CD14-positive monocyte (primary cell): ENCODE results near the gene RRBP1. TPM values are rescaled to one million over a fixed set of nuclear protein-coding genes. Genes with fewer than 3 reads are reported as not detected.

ENCODE experiments used
- DNase-seq, 3 donors: peaks; one replicate each; pipeline ENCODE4 v3.0.0-alpha.2; 2011 to 2022
- H2AFZ ChIP-seq: 2 replicates; pipeline ENCODE4 v1.6.0; 2012; ENCODE audit warnings: mild to moderate bottlenecking, low read depth, low read length, inconsistent platforms; ENCODE audit not compliant: insufficient read depth, poor library complexity, severe bottlenecking
- H3K27ac ChIP-seq, 2 donors: 1 replicate in 1 of 2; 2 replicates in 1 of 2; pipeline ENCODE4 v1.5.1; 2012 to 2013; ENCODE audit warnings: low read length in 2 of 2, control low read depth in 1 of 2, inconsistent platforms in 1 of 2, low read depth in 1 of 2, mild to moderate bottlenecking in 1 of 2
- H3K27me3 ChIP-seq, 2 donors: one replicate each; pipeline versions ENCODE4 v1.6.0 to v1.6.1; 2011 to 2013; ENCODE audit warnings: low read length in 2 of 2; ENCODE audit not compliant: control insufficient read depth in 2 of 2, insufficient read depth in 2 of 2
- H3K36me3 ChIP-seq, 2 donors: replicated peaks in 1 of 2; 1 replicate in 1 of 2; 2 replicates in 1 of 2; pipeline versions ENCODE4 v1.5.1 to v1.6.1; 2012 to 2013; ENCODE audit warnings: low read length in 2 of 2, control low read depth in 1 of 2, inconsistent platforms in 1 of 2, mild to moderate bottlenecking in 1 of 2; ENCODE audit not compliant: insufficient read depth in 2 of 2, control insufficient read depth in 1 of 2
- H3K4me1 ChIP-seq, 2 donors: 1 replicate in 1 of 2; 2 replicates in 1 of 2; pipeline versions ENCODE4 v1.5.1 to v1.6.1; 2012 to 2013; ENCODE audit warnings: low read length in 2 of 2, control low read depth in 1 of 2, inconsistent platforms in 1 of 2, mild to moderate bottlenecking in 1 of 2, moderate library complexity in 1 of 2; ENCODE audit not compliant: insufficient read depth in 2 of 2, control insufficient read depth in 1 of 2
- H3K4me2 ChIP-seq: replicated peaks from 2 replicates; pipeline ENCODE3; 2012; ENCODE audit warnings: low read length, moderate library complexity, mild to moderate bottlenecking; ENCODE audit not compliant: poor library complexity, severe bottlenecking; ENCODE audit errors: extremely low read depth
- H3K4me3 ChIP-seq, 3 experiments: fragments of 200-600 bp in 1 of 3; sonication (generic) in 1 of 3; replicated peaks in 1 of 3; 1 replicate in 2 of 3; 2 replicates in 1 of 3; pipeline ENCODE4 v1.5.1; 2011 to 2013; ENCODE audit warnings: low read length in 3 of 3, mild to moderate bottlenecking in 3 of 3, control low read depth in 2 of 3, low read depth in 2 of 3, inconsistent platforms in 1 of 3, moderate library complexity in 1 of 3
- H3K79me2 ChIP-seq: 2 replicates; pipeline ENCODE4 v1.6.0; 2012; ENCODE audit warnings: mild to moderate bottlenecking, control low read depth, inconsistent platforms, low read length, moderate library complexity; ENCODE audit not compliant: insufficient read depth
- H3K9ac ChIP-seq: 2 replicates; pipeline ENCODE4 v1.6.0; 2017; ENCODE audit warnings: low read length, mild to moderate bottlenecking; ENCODE audit not compliant: insufficient read depth, poor library complexity, severe bottlenecking
- H3K9me3 ChIP-seq, 2 donors: replicated peaks in 1 of 2; 1 replicate in 1 of 2; 2 replicates in 1 of 2; pipeline versions ENCODE4 v1.5.1 to v1.6.1; 2012 to 2013; ENCODE audit warnings: low read length in 2 of 2, control low read depth in 1 of 2; ENCODE audit not compliant: control insufficient read depth in 1 of 2, insufficient read depth in 1 of 2
- H4K20me1 ChIP-seq: 2 replicates; pipeline ENCODE4 v1.6.0; 2012; ENCODE audit warnings: mild to moderate bottlenecking, low read length, control low read depth, moderate library complexity; ENCODE audit not compliant: insufficient read depth
- H3K27ac Mint-ChIP-seq, 7 donors: one replicate each; pipeline ENCODE4 v1.8.0; 2020; ENCODE audit warnings: mild to moderate bottlenecking in 7 of 7, mixed read lengths in 7 of 7, moderate library complexity in 6 of 7, inconsistent platforms in 2 of 7
- H3K27me3 Mint-ChIP-seq, 3 donors: one replicate each; pipeline ENCODE4 v1.8.0; 2021 to 2022; ENCODE audit warnings: low read depth in 3 of 3, mild to moderate bottlenecking in 3 of 3, mixed read lengths in 3 of 3, moderate library complexity in 3 of 3, inconsistent platforms in 1 of 3
- H3K36me3 Mint-ChIP-seq, 2 donors: one replicate each; pipeline ENCODE4 v1.8.0; 2020; ENCODE audit warnings: mixed read lengths in 2 of 2, inconsistent platforms in 1 of 2, mild to moderate bottlenecking in 1 of 2
- H3K4me1 Mint-ChIP-seq: one replicate; pipeline ENCODE4 v1.8.0; 2020; ENCODE audit warnings: mild to moderate bottlenecking, mixed read lengths
- H3K4me3 Mint-ChIP-seq, 2 donors: one replicate each; pipeline ENCODE4 v1.8.0; 2020; ENCODE audit warnings: mild to moderate bottlenecking in 2 of 2, mixed read lengths in 2 of 2, moderate library complexity in 1 of 2
- H3K9me3 Mint-ChIP-seq, 7 donors: one replicate each; pipeline ENCODE4 v1.8.0; 2020 to 2022; ENCODE audit warnings: mixed read lengths in 7 of 7, mild to moderate bottlenecking in 6 of 7, moderate library complexity in 6 of 7, inconsistent platforms in 2 of 7
- WGBS: methylation state at CpG from one replicate; pipeline ENCODE4 v1.1.5; 2013; ENCODE audit warnings: missing lambda C conversion rate; ENCODE audit not compliant: insufficient coverage; 5-methylcytosine and 5-hydroxymethylcytosine counted together
- intact Hi-C, 2 donors: fragments of 100-400 bp; cut with micrococcal nuclease; formaldehyde crosslinking; loops; one replicate each; pipeline versions ENCODE4 v1.15.0 to v1.15.1; 2023
- polyA plus RNA-seq, 3 donors: library from polyadenylated mRNA; depleted of rRNA in 1 of 3; unstranded in 2 of 3; stranded (reverse) in 1 of 3; fragments of 300-500 nt in 2 of 3; fragments of >200 nt in 1 of 3; fragmentation: Illumina TruSeq in 2 of 3; gene quantifications; 1 replicate in 2 of 3; 2 replicates in 1 of 3; pipeline ENCODE4 v1.2.3, GENCODE V29; 2012 to 2021
- TF ChIP-seq, protein P1 (sequence below): fragments of 200-600 bp; IDR thresholded peaks from one replicate; pipeline ENCODE4 v1.8.0; 2022; ENCODE audit warnings: antibody characterized with exemption, mild to moderate bottlenecking

The RRBP1 gene
- polyA plus RNA-seq, 3 donors = 4.7 to 22.2 (median 7.5) TPM

DNA sequence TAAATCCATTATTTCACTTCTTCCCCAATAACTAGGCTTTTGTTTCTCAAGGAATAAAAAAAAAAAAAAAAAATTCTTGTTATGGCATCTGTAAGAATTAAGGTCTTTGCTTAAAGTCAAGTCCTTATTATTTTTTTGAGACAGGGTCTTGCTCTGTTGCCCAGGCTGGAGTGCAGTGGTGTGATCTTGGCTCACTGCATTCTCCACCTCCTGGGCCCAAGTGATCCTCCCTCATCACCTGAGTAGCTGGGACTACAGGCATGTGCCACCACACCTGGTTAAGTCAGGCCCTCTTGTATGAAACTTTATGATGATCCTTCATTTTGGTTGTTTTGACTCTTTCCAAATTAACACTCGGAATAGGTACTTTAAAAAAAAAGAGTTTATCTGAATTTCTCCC lies 94.9 kb downstream of the RRBP1 start:
- Mint-ChIP-seq H3K4me1 (peaks cover 2% of the 10 kb centered on the region), H3K27me3 (no peaks in the 10 kb centered on the region), H3K9me3 (peaks cover 0 to 3% (median 0%) of the 10 kb centered on the region in 7 donors), H3K4me3 (no peak overlapping the region), H3K27ac (no peak overlapping the region), H3K36me3 (peaks cover 2% of the 10 kb centered on the region in 2 donors)
- Histone ChIP-seq H3K9me3 (no peaks in the 10 kb centered on the region), H3K27me3 (no peaks in the 10 kb centered on the region), H2AFZ (no peak overlapping the region), H3K79me2 (no peaks in the 10 kb centered on the region), H3K4me1 (no peaks in the 10 kb centered on the region), H3K9ac (no peak overlapping the region), H3K4me2 (no peak overlapping the region), H4K20me1 (no peaks in the 10 kb centered on the region), H3K36me3 (no peaks in the 10 kb centered on the region), H3K27ac (no peak overlapping the region), H3K4me3 (no peak overlapping the region)
- DNase-seq = no peak
- TF ChIP-seq, protein P1, sequence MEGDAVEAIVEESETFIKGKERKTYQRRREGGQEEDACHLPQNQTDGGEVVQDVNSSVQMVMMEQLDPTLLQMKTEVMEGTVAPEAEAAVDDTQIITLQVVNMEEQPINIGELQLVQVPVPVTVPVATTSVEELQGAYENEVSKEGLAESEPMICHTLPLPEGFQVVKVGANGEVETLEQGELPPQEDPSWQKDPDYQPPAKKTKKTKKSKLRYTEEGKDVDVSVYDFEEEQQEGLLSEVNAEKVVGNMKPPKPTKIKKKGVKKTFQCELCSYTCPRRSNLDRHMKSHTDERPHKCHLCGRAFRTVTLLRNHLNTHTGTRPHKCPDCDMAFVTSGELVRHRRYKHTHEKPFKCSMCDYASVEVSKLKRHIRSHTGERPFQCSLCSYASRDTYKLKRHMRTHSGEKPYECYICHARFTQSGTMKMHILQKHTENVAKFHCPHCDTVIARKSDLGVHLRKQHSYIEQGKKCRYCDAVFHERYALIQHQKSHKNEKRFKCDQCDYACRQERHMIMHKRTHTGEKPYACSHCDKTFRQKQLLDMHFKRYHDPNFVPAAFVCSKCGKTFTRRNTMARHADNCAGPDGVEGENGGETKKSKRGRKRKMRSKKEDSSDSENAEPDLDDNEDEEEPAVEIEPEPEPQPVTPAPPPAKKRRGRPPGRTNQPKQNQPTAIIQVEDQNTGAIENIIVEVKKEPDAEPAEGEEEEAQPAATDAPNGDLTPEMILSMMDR = no peak
- intact Hi-C loops = no loop called here
- no CpG with 5 or more reads among the region's 1 CpG for WGBS

DNA sequence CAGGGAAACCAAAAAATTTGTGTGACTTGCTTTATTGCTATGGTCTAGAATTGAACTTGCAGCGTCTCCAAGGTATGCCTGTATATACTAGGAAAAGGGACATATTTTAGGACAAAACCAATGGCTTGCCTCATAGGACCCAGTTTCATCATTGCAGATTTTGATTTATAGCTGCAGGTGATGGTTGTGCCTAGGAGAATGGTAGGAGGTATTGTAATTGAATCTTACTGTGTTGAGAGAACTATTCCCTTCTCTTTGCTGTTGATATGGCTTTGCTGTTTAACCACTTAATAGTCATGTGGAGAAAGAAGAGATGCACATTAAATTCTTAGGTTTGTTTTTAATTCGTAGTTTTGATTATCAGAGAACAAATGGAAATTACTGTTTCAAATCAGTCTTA lies 95.8 kb downstream of the RRBP1 start:
- TF ChIP-seq, protein P1 = no peak
- no peaks in the 10 kb centered on the region for H4K20me1 ChIP-seq
- no peak for DNase-seq
- H3K4me3 ChIP-seq = no peak overlapping the region
- H2AFZ ChIP-seq = no peak overlapping the region
- H3K79me2 ChIP-seq = no peaks in the 10 kb centered on the region
- H3K27me3 Mint-ChIP-seq = no peaks in the 10 kb centered on the region
- H3K4me3 Mint-ChIP-seq = no peak overlapping the region
- no peaks in the 10 kb centered on the region for H3K4me1 ChIP-seq
- H3K36me3 Mint-ChIP-seq = peaks cover 2% of the 10 kb centered on the region in 2 donors
- H3K36me3 ChIP-seq = no peaks in the 10 kb centered on the region
- H3K27ac ChIP-seq = no peak overlapping the region
- WGBS = 100% methylated on average over 1 of the region's 2 CpGs
- no peaks in the 10 kb centered on the region for H3K27me3 ChIP-seq
- H3K27ac Mint-ChIP-seq = no peak overlapping the region
- no peaks in the 10 kb centered on the region for H3K9me3 ChIP-seq
- H3K9ac ChIP-seq = no peak overlapping the region
- no peak overlapping the region for H3K4me2 ChIP-seq
- peaks cover 0 to 3% (median 0%) of the 10 kb centered on the region in 7 donors for H3K9me3 Mint-ChIP-seq
- intact Hi-C loops = no loop called here
- peaks cover 2% of the 10 kb centered on the region for H3K4me1 Mint-ChIP-seq
